ENCODE results near the gene PPP1R2.

DNA sequence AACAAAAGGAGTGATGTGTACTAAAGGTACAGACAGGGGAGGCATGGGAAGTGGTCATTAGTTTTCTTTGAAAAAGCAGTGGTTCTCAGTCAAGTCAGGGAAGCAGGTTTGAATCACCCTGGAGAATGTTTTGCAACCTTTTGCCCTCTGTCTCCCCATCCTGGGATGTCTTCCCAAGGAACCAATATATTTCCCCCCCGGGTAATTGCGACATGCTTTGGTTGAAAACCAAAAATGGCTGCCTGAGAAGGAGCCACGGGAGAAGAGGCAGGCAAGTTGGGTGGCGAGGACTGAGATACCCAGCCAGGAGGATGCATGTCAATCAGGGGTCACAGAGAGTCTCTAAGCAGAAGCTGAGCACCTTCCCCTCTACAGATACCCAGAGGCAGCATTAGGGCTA is 20.2 kb upstream of the PPP1R2 start:
- TF ChIP-seq TAF1 (IDR thresholded peaks at IDR 0.05; ENCODE audit: low read depth) (no peak), EP300 (IDR thresholded peaks at IDR 0.05; ENCODE audit: borderline replicate concordance) (no peak), YY1 (IDR thresholded peaks at IDR 0.05; ENCODE audit: low read depth) (no peak), CEBPB (IDR thresholded peaks at IDR 0.05) (no peak), EGR1 (IDR thresholded peaks at IDR 0.05) (no peak), TCF12 (IDR thresholded peaks at IDR 0.05; ENCODE audit: low read depth) (no peak), ZBTB7A (IDR thresholded peaks at IDR 0.05; ENCODE audit: low read depth) (no peak), FOXM1 (IDR thresholded peaks at IDR 0.05; ENCODE audit: borderline replicate concordance, low read depth) (no peak), NFIC (IDR thresholded peaks at IDR 0.05) (no peak), RAD21 (IDR thresholded peaks at IDR 0.05; ENCODE audit: low read depth) (no peak)
- TF ChIP-seq, protein P1, sequence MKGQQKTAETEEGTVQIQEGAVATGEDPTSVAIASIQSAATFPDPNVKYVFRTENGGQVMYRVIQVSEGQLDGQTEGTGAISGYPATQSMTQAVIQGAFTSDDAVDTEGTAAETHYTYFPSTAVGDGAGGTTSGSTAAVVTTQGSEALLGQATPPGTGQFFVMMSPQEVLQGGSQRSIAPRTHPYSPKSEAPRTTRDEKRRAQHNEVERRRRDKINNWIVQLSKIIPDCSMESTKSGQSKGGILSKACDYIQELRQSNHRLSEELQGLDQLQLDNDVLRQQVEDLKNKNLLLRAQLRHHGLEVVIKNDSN (IDR thresholded peaks at IDR 0.05): no peak
- TF ChIP-seq, protein P2, sequence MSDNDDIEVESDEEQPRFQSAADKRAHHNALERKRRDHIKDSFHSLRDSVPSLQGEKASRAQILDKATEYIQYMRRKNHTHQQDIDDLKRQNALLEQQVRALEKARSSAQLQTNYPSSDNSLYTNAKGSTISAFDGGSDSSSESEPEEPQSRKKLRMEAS (IDR thresholded peaks at IDR 0.05): no peak
- TF ChIP-seq, protein P3, sequence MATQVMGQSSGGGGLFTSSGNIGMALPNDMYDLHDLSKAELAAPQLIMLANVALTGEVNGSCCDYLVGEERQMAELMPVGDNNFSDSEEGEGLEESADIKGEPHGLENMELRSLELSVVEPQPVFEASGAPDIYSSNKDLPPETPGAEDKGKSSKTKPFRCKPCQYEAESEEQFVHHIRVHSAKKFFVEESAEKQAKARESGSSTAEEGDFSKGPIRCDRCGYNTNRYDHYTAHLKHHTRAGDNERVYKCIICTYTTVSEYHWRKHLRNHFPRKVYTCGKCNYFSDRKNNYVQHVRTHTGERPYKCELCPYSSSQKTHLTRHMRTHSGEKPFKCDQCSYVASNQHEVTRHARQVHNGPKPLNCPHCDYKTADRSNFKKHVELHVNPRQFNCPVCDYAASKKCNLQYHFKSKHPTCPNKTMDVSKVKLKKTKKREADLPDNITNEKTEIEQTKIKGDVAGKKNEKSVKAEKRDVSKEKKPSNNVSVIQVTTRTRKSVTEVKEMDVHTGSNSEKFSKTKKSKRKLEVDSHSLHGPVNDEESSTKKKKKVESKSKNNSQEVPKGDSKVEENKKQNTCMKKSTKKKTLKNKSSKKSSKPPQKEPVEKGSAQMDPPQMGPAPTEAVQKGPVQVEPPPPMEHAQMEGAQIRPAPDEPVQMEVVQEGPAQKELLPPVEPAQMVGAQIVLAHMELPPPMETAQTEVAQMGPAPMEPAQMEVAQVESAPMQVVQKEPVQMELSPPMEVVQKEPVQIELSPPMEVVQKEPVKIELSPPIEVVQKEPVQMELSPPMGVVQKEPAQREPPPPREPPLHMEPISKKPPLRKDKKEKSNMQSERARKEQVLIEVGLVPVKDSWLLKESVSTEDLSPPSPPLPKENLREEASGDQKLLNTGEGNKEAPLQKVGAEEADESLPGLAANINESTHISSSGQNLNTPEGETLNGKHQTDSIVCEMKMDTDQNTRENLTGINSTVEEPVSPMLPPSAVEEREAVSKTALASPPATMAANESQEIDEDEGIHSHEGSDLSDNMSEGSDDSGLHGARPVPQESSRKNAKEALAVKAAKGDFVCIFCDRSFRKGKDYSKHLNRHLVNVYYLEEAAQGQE (IDR thresholded peaks at IDR 0.05; ENCODE audit: low read depth): no peak
